B cell (primary cell): Measurements from ENCODE around the gene SLC29A4. TPM values are rescaled to one million over a fixed set of nuclear protein-coding genes. Genes with fewer than 3 reads are reported as not detected.

Experiments
- ATAC-seq: fragments of 200-7000 bp; cut with Tn5 transposase; one replicate; pipeline ENCODE4 v1.10.0; 2021; ENCODE audit warnings: low read depth, mild to moderate bottlenecking, moderate number of reproducible peaks, moderate library complexity
- CTCF ChIA-PET: fragments of 350-600 bp; sonication (Branson Sonifier 250); formaldehyde crosslinking; loops from one replicate; lab custom pipeline; 2021; ENCODE audit warnings: antibody characterized with exemption, inconsistent platforms; lab: Charles Lee
- POLR2A ChIA-PET: fragments of 350-600 bp; sonication (Branson Sonifier 250); formaldehyde crosslinking; loops from one replicate; lab custom pipeline; 2021; ENCODE audit warnings: antibody characterized with exemption; lab: Charles Lee
- DNase-seq: peaks from one replicate; pipeline ENCODE4 v3.0.0; 2013
- H2AFZ ChIP-seq: 2 replicates; pipeline ENCODE4 v1.6.1; 2012; ENCODE audit warnings: mild to moderate bottlenecking, low read depth, low read length; ENCODE audit not compliant: insufficient read depth, poor library complexity, severe bottlenecking
- H3K27ac ChIP-seq, 2 donors: 1 replicate in 1 of 2; 2 replicates in 1 of 2; pipeline ENCODE4 v1.5.1; 2012 to 2013; ENCODE audit warnings: low read length in 2 of 2, mild to moderate bottlenecking in 2 of 2, moderate library complexity in 1 of 2
- H3K27me3 ChIP-seq, 4 experiments: fragments of 200-600 bp in 1 of 4; sonication (generic) in 1 of 4; replicated peaks in 1 of 4; 1 replicate in 2 of 4; 2 replicates in 2 of 4; pipeline versions ENCODE4 v1.6.1 to v1.7.0; 2013 to 2016; ENCODE audit warnings: low read length in 3 of 4, mild to moderate bottlenecking in 2 of 4, mixed read lengths in 1 of 4, moderate library complexity in 1 of 4; ENCODE audit not compliant: insufficient read depth in 4 of 4, control insufficient read depth in 3 of 4; ENCODE audit errors: control extremely low read depth in 1 of 4
- H3K36me3 ChIP-seq, 2 experiments: replicated peaks in 1 of 2; 1 replicate in 1 of 2; 2 replicates in 1 of 2; pipeline versions ENCODE4 v1.6.1 to v1.7.1; 2013; ENCODE audit warnings: low read length in 1 of 2; ENCODE audit not compliant: insufficient read depth in 2 of 2, control insufficient read depth in 1 of 2; ENCODE audit errors: control extremely low read depth in 1 of 2, extremely low read depth in 1 of 2
- H3K4me1 ChIP-seq, 2 donors: fragments of 200-600 bp in 1 of 2; sonication (generic) in 1 of 2; 1 replicate in 1 of 2; 2 replicates in 1 of 2; pipeline versions ENCODE4 v1.5.1 to v1.6.1; 2013 to 2017; ENCODE audit warnings: low read length in 2 of 2; ENCODE audit not compliant: control insufficient read depth in 2 of 2, insufficient read depth in 2 of 2
- H3K4me2 ChIP-seq: replicated peaks from 2 replicates; pipeline ENCODE3; 2012; ENCODE audit warnings: mild to moderate bottlenecking, low read depth, low read length; ENCODE audit not compliant: poor library complexity, severe bottlenecking
- H3K4me3 ChIP-seq, 5 experiments: fragments of 200-600 bp in 1 of 5; sonication (generic) in 1 of 5; 1 replicate in 3 of 5; 2 replicates in 2 of 5; pipeline versions ENCODE4 v1.5.1 to v1.7.0; 2011 to 2016; ENCODE audit warnings: low read length in 4 of 5, mild to moderate bottlenecking in 4 of 5, low read depth in 2 of 5, control low read depth in 1 of 5, moderate library complexity in 1 of 5; ENCODE audit not compliant: insufficient read depth in 1 of 5; ENCODE audit errors: control extremely low read depth in 1 of 5, extremely low read depth in 1 of 5
- H3K79me2 ChIP-seq: fragments of 200-600 bp; sonication (generic); one replicate; pipeline ENCODE4 v1.6.0; 2016; ENCODE audit warnings: low read length; ENCODE audit not compliant: control insufficient read depth, insufficient read depth
- H3K9ac ChIP-seq: fragments of 200-600 bp; sonication (generic); 2 replicates; pipeline ENCODE4 v1.6.1; 2017; ENCODE audit warnings: mild to moderate bottlenecking, low read length, moderate library complexity
- H3K9me3 ChIP-seq, 3 donors: one replicate each; pipeline versions ENCODE4 v1.6.1 to v1.7.1; 2013; ENCODE audit warnings: low read length in 2 of 3; ENCODE audit not compliant: control insufficient read depth in 2 of 3, insufficient read depth in 1 of 3; ENCODE audit errors: control extremely low read depth in 1 of 3
- H4K20me1 ChIP-seq: 2 replicates; pipeline ENCODE4 v1.6.0; 2012; ENCODE audit warnings: mild to moderate bottlenecking, low read length; ENCODE audit not compliant: insufficient read depth, control insufficient read depth, poor library complexity, severe bottlenecking
- H3K27ac Mint-ChIP-seq: one replicate; pipeline ENCODE4 v1.8.0; 2021; ENCODE audit warnings: mixed read lengths
- H3K27me3 Mint-ChIP-seq: one replicate; pipeline ENCODE4 v1.8.0; 2021; ENCODE audit warnings: mixed read lengths
- H3K4me1 Mint-ChIP-seq: one replicate; pipeline ENCODE4 v1.8.0; 2021; ENCODE audit warnings: mixed read lengths
- H3K4me3 Mint-ChIP-seq: one replicate; pipeline ENCODE4 v1.8.0; 2021; ENCODE audit warnings: mixed read lengths
- H3K9me3 Mint-ChIP-seq: one replicate; pipeline ENCODE4 v1.8.0; 2022; ENCODE audit warnings: mixed read lengths; ENCODE audit not compliant: insufficient read depth
- EZH2 ChIP-seq: IDR thresholded peaks from 2 replicates; pipeline ENCODE4 v1.6.1; 2012; ENCODE audit warnings: borderline replicate concordance, low read depth, mild to moderate bottlenecking, moderate library complexity, low read length; ENCODE audit not compliant: insufficient read depth, poor library complexity, severe bottlenecking
- WGBS: methylation state at CpG from one replicate; pipeline ENCODE4 v1.1.5; 2013; ENCODE audit warnings: missing lambda C conversion rate; ENCODE audit not compliant: insufficient coverage; 5-methylcytosine and 5-hydroxymethylcytosine counted together
- intact Hi-C: fragments of 100-400 bp; cut with micrococcal nuclease; formaldehyde crosslinking; loops from one replicate; pipeline ENCODE4 v1.10.0; 2022
- polyA plus RNA-seq: library from polyadenylated mRNA; depleted of rRNA; stranded (reverse); fragments of >200 nt; gene quantifications from 2 replicates; pipeline ENCODE4 v1.2.3, GENCODE V29; 2012
- total RNA-seq, 2 donors: library from RNA; stranded (reverse); fragments of 120-200 nt in 1 of 2; gene quantifications; 1 replicate in 1 of 2; 2 replicates in 1 of 2; pipeline versions ENCODE4 v1.2.3 to v1.2.4, GENCODE V29; 2013 to 2022
- TF ChIP-seq, protein P1 (sequence below): fragments of 200-600 bp; IDR thresholded peaks from one replicate; pipeline ENCODE4 v1.8.0; 2022; ENCODE audit warnings: antibody characterized with exemption, mild to moderate bottlenecking

SLC29A4 gene
- total and polyA plus RNA-seq, 2 donors (not counting 1 experiment from before 2014, with no cell fraction given) = 0.21 to 0.67 TPM

DNA sequence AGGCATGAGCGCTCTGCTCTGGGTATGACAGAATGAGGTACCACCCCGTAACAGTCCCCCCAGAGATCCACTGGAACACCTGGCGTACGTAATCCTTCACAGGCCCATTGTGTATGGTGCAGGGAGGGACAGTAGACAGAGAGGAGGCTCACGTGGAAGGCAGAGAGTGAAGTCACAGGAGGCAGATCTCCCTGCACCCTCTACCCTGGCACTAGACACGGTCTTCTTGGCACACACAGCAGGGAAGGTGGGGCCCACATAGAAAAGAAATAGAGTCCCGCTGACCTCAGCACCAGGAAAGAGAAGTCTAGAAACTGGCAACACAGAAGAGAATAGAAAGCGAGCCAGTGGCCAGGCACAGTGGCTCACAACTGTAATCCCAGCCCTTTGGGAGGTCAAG, 51.9 kb downstream of the SLC29A4 start:
- peaks cover 14 to 16% of the 10 kb centered on the region in 2 donors for H3K4me1 ChIP-seq
- no peak overlapping the region for H3K4me3 Mint-ChIP-seq
- H3K9me3 Mint-ChIP-seq = peaks cover 6% of the 10 kb centered on the region
- peaks cover 30% of the 10 kb centered on the region for H3K79me2 ChIP-seq
- TF ChIP-seq, protein P1, sequence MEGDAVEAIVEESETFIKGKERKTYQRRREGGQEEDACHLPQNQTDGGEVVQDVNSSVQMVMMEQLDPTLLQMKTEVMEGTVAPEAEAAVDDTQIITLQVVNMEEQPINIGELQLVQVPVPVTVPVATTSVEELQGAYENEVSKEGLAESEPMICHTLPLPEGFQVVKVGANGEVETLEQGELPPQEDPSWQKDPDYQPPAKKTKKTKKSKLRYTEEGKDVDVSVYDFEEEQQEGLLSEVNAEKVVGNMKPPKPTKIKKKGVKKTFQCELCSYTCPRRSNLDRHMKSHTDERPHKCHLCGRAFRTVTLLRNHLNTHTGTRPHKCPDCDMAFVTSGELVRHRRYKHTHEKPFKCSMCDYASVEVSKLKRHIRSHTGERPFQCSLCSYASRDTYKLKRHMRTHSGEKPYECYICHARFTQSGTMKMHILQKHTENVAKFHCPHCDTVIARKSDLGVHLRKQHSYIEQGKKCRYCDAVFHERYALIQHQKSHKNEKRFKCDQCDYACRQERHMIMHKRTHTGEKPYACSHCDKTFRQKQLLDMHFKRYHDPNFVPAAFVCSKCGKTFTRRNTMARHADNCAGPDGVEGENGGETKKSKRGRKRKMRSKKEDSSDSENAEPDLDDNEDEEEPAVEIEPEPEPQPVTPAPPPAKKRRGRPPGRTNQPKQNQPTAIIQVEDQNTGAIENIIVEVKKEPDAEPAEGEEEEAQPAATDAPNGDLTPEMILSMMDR = no peak
- no peak for TF ChIP-seq EZH2
- no peaks in the 10 kb centered on the region for H3K27me3 Mint-ChIP-seq
- no peak overlapping the region for H3K27ac Mint-ChIP-seq
- peaks cover 0 to 29% (median 9%) of the 10 kb centered on the region in 3 donors for H3K9me3 ChIP-seq
- ATAC-seq (no peak), DNase-seq (no peak)
- no peaks in the 10 kb centered on the region for H3K27me3 ChIP-seq
- H3K4me1 Mint-ChIP-seq = peaks cover 13% of the 10 kb centered on the region
- no peak overlapping the region for H3K4me2 ChIP-seq
- 100% methylated on average over 3 of the region's 8 CpGs for WGBS
- H3K4me3 ChIP-seq = no peak overlapping the region
- intact Hi-C loops = no loop called here
- peaks cover 58% of the 10 kb centered on the region for H4K20me1 ChIP-seq
- no peak overlapping the region for H2AFZ ChIP-seq
- POLR2A ChIA-PET = no interaction called here
- peaks cover 0 to 33% of the 10 kb centered on the region in 2 experiments for H3K36me3 ChIP-seq
- no peak overlapping the region for H3K9ac ChIP-seq
- H3K27ac ChIP-seq = no peak overlapping the region
- CTCF ChIA-PET = interaction anchor here (0.6 kb wide), 1 partner anchor 1239 kb away, joined by 3 read pairs; no protein-coding TSS in a partner anchor

DNA sequence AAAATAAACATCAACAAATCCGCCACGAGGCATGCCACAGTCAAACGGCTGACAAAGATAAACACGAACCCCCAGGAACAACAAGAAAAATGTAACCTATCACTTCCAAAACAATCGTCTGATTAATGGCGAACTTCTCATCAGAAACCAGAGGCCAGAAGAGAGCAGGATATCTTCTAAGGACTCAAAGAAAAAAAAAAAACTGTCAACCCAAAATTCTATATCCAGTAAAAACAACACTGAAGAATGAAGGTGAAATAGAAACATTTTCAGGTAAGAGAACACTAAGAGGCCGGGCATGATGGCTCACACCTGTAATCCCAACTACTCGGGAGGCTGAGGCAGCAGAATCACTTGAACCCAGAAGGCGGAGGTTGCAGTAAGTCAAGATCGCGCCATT, 54.3 kb downstream of the SLC29A4 start:
- H3K27ac ChIP-seq = no peak overlapping the region
- intact Hi-C loops = no loop called here
- H4K20me1 ChIP-seq = peaks cover 35% of the 10 kb centered on the region
- no peak overlapping the region for H3K4me3 Mint-ChIP-seq
- no peak for DNase-seq
- H2AFZ ChIP-seq = no peak overlapping the region
- CTCF ChIA-PET = no interaction called here
- H3K27me3 ChIP-seq = no peaks in the 10 kb centered on the region
- no peak for ATAC-seq
- H3K9me3 Mint-ChIP-seq = peaks cover 10% of the 10 kb centered on the region
- peaks cover 3% of the 10 kb centered on the region for H3K4me1 Mint-ChIP-seq
- no peaks in the 10 kb centered on the region for H3K27me3 Mint-ChIP-seq
- POLR2A ChIA-PET = no interaction called here
- H3K4me3 ChIP-seq = no peak overlapping the region
- H3K27ac Mint-ChIP-seq = no peak overlapping the region
- no peak overlapping the region for H3K9ac ChIP-seq
- H3K36me3 ChIP-seq = peaks cover 0 to 42% of the 10 kb centered on the region in 2 experiments
- no peak overlapping the region for H3K4me2 ChIP-seq
- TF ChIP-seq, protein P1 = no peak
- no peak for TF ChIP-seq EZH2
- 98% methylated on average over 7 of the region's 11 CpGs for WGBS
- H3K9me3 ChIP-seq = peaks cover 0 to 37% (median 9%) of the 10 kb centered on the region in 3 donors
- peaks cover 26% of the 10 kb centered on the region for H3K79me2 ChIP-seq
- H3K4me1 ChIP-seq = peaks cover 2 to 4% of the 10 kb centered on the region in 2 donors
